Liver (tissue), 2 donors: Measurements from ENCODE around the gene MPC2.

Experiments used
- TF ChIP-seq, protein P1 (sequence below): IDR thresholded peaks from 2 replicates; pipeline ENCODE4 v1.6.1; 2016; ENCODE audit warnings: antibody characterized with exemption
- TF ChIP-seq, protein P2 (sequence below): fragments of 150-350 bp; IDR thresholded peaks from 2 replicates; pipeline ENCODE4 v1.5.1; 2017; ENCODE audit warnings: improper control_type of control experiment, low read depth, low read length; ENCODE audit not compliant: missing input control
- donor health status: healthy.

DNA sequence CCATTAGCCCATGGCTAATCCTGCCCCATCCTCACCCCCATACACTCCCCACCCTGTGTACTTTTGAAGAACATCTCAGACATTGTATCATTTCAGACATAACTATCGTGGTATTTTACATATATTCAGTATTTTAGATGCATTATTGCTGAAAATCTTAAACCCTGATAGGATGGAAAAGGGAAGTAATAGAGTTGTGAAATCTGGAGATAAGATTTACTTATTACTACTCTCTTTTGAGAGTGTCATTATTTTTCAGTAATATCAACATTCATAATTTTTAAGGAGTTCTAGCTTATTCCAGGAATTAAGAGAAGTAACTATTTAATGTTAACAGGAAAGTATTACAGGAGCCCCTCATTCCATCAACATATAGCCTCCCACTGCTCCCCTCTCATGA lies 57.4 kb downstream of the MPC2 start:
- TF ChIP-seq, protein P1, sequence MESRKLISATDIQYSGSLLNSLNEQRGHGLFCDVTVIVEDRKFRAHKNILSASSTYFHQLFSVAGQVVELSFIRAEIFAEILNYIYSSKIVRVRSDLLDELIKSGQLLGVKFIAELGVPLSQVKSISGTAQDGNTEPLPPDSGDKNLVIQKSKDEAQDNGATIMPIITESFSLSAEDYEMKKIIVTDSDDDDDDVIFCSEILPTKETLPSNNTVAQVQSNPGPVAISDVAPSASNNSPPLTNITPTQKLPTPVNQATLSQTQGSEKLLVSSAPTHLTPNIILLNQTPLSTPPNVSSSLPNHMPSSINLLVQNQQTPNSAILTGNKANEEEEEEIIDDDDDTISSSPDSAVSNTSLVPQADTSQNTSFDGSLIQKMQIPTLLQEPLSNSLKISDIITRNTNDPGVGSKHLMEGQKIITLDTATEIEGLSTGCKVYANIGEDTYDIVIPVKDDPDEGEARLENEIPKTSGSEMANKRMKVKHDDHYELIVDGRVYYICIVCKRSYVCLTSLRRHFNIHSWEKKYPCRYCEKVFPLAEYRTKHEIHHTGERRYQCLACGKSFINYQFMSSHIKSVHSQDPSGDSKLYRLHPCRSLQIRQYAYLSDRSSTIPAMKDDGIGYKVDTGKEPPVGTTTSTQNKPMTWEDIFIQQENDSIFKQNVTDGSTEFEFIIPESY, result no peak
- TF ChIP-seq, protein P2, sequence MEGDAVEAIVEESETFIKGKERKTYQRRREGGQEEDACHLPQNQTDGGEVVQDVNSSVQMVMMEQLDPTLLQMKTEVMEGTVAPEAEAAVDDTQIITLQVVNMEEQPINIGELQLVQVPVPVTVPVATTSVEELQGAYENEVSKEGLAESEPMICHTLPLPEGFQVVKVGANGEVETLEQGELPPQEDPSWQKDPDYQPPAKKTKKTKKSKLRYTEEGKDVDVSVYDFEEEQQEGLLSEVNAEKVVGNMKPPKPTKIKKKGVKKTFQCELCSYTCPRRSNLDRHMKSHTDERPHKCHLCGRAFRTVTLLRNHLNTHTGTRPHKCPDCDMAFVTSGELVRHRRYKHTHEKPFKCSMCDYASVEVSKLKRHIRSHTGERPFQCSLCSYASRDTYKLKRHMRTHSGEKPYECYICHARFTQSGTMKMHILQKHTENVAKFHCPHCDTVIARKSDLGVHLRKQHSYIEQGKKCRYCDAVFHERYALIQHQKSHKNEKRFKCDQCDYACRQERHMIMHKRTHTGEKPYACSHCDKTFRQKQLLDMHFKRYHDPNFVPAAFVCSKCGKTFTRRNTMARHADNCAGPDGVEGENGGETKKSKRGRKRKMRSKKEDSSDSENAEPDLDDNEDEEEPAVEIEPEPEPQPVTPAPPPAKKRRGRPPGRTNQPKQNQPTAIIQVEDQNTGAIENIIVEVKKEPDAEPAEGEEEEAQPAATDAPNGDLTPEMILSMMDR, result no peak
